ENCODE measurements around the gene TUBD1.
"Not testable (repeated sequence)": the region's sequence is repeated elsewhere in the genome, so short reads cannot be mapped to it uniquely, and the experiment has no call there.

The TUBD1 gene, protein sequence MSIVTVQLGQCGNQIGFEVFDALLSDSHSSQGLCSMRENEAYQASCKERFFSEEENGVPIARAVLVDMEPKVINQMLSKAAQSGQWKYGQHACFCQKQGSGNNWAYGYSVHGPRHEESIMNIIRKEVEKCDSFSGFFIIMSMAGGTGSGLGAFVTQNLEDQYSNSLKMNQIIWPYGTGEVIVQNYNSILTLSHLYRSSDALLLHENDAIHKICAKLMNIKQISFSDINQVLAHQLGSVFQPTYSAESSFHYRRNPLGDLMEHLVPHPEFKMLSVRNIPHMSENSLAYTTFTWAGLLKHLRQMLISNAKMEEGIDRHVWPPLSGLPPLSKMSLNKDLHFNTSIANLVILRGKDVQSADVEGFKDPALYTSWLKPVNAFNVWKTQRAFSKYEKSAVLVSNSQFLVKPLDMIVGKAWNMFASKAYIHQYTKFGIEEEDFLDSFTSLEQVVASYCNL

DNA sequence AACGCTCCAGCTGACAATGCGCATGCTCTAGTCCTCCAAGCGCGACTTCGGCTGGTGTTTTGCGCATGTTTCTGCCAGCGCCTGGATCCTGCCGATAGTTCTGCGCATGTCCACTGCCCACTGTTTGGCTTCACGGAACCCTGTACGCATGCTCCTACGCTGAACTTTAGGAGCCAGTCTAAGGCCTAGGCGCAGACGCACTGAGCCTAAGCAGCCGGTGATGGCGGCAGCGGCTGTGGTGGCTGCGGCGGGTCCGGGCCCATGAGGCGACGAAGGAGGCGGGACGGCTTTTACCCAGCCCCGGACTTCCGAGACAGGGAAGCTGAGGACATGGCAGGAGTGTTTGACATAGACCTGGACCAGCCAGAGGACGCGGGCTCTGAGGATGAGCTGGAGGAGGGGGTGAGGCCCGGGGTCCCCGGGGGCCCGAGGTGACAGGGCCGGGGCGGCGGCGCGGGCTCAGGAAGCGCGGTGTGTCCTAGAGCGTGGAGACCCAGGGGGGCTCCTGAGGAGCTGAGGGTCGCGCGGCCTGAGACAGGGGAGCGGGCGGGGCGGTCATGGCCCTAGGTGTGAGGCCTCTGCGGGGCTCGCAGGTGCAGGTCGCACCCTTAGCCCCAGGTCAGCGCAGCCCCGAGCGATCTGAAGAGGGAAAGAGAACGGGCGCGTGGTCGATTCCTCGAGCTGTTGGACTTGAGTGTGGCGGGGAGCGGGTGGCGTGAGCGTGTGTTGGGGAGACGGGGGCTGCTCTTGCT lies at the start of gene TUBD1, which contains the start of gene RPS6KB1:
Gene TUBD1, minus strand, starts transcription at position 20 of the 752 bp plus-strand sequence. CDS start 1,941 bp downstream, outside the sequence.
Gene RPS6KB1, plus strand, starts transcription at position 198 of the 752 bp plus-strand sequence. Its CDS starts 64 bp downstream, at position 262.
- peak; percentile 97 for DNase-seq

DNA sequence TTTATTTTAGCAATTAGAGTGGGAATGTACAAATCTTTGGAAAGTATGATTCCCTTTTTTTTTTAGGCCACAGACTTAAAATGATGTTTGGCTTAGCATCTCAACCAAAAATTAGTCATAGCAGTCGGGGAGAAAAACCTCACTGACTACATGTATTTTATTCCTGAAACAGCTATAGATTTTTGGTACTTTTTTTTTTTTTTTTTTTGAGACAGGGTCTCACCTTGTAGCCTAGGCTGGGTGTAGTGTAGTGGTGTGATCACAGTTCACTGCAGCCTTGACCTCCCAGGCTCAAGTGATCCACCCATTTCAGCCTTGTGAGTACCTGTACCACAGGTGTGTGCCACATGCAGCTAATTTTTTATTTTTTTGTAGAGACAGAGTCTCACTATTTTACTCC lies 48.4 kb upstream of the TUBD1 start:
- DNase-seq: no peak

DNA sequence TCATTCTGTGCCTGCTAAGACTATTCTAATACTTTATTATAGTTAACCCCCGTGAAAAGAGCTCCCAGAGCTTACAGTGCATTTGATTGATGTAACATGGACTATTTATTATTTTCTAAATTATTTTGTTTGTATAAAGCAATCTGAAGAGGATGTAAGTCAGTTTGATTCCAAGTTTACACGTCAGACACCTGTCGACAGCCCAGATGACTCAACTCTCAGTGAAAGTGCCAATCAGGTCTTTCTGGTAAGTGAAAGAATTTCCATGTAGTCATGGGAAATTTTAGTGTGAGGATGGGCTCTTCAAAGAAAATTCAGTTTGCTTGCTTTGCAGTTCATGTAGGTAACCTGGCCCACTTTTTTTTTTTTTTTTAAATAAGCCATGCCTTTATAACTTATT lies 48.0 kb upstream of the TUBD1 start:
- DNase-seq: peak; percentile 28

DNA sequence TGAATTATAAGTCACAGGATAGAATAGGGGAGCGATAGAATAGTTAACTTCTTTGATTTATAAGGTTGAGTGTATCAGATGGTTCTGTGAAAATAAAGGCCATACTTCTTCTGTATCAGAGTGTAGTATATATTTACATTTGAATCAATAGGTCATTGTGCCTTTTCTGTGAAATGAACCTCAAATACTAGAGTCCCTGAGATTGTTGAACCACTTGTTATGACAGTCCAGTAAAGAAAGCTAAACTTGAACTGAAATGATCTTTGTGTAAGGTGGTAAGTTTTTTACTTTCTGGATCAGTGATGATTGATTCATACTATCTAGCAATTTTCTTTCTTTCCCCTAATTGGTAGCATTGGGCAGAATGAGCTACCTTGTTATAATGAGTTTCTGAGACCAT lies 40.6 kb upstream of the TUBD1 start:
- DNase-seq: not testable (repeated sequence)

DNA sequence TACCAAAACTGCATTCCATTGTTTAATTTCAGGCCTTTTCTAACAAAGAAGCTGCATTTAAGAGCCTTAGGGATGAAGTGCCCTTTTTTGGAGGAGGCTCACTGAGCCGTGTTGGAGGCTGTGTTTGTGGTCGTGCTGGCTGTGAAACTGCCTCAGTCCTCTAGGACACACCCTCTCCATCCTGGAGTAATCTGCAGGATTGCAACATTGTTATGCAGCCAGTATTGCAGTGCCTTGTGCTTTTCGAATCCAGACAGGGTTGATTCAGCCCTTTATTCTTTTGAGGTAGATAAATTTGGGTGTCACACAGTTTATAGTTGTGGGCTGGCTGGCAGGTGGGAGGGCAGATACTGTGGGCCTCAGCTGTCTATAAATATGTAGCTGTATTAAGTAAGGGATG lies 38.0 kb upstream of the TUBD1 start:
- not testable (repeated sequence) for DNase-seq

DNA sequence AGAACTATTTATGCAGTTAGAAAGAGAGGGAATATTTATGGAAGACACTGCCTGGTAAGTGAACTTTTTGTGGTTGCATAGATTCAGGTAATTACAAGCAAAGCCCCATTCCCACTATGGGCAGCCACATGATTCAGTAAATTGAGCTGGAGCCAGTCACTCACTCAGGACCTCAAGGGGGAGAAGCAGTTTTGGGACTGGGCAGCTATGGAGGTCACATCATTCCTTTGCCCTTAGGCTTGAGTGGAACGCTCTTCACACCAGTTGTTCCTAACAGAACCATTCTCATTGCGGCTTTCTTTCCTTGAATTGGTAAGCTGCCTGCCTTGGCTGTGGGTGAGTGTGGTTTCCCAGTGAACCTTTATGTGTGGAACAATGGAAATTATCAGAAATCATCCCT lies 37.4 kb upstream of the TUBD1 start:
- not testable (repeated sequence) for DNase-seq

DNA sequence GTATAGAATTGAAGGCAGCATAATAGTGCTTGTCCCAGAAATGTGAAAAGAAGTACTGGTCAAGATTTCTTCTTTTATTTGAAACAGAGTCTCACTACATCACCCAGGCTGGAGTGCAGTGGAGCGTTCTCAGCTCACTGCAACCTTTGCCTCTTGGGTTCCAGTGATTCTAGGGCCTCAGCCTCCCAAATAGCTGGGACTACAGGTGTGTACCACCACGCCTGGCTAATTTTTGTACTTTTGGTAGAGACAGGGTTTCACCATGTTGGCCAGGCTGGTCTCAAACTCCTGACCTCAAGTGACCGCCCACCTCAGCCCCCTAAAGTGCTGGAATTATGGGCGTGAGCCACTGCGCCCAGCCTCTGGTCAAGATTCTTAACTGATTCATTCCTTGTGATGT lies 27.9 kb upstream of the TUBD1 start:
- DNase-seq: not testable (repeated sequence)

DNA sequence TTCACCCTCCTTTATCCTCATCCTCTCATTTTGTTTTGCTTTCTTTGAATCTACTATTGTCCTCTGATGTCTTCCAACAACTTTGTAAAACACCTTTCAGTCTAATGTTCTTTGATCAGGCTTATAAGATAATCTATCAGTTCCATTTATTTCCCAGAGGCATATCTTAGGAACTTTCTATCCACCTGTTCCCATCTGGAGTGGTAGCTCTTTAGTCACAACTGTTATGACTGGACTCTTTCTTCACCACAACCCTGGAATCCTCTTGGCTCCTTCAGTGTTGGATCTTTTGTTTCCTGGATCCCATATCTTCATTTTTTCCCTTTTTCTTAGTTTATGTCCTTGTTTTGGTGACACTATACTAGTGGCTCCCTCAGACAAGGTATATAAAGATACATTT lies 23.7 kb upstream of the TUBD1 start:
- no peak for DNase-seq

DNA sequence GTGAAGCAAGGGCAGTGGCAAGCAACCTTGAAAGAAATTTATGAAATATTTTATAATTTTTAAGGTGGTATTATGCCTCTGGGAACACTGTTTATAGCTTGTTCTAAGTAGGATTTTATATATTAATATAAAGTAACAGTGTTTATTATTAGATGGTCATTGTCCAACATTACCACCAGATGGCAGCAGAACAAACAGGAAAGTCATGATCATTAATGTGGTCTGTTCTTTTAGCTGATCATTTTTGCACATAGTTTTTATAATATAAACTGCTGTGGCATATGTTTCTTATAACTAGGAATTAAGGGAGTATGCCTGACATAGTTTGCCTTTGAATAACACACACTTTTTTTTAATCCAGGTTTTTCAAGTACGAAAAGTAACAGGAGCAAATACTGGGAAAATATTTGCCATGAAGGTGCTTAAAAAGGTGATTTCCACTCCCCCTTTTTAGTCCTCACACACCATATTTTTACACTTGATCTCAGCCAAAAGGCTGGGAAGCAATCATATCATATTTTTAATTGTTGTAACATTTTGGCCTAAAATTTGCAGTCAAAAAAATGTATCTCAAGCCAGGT lies 21.6 kb upstream of the TUBD1 start:
- DNase-seq: peak; percentile 61

DNA sequence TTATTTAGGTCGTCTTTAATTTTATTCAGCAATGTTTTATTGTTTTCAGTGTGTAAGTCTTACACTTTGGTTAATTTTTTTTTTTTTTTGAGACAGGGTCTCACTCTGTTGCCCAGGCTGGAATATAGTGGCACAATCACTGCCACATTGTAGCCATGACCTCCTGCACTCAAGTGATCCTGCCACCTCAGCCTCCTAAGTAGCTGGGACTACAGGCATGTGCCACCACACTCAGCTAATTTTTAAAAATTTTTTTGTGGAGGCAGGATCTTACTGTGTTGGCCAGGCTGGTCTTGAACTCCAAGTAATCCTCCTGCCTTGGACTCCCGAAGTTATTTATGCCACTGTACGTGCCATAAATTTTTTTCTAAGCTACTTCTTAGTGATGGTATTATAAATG lies 14.7 kb upstream of the TUBD1 start:
- no peak for DNase-seq

DNA sequence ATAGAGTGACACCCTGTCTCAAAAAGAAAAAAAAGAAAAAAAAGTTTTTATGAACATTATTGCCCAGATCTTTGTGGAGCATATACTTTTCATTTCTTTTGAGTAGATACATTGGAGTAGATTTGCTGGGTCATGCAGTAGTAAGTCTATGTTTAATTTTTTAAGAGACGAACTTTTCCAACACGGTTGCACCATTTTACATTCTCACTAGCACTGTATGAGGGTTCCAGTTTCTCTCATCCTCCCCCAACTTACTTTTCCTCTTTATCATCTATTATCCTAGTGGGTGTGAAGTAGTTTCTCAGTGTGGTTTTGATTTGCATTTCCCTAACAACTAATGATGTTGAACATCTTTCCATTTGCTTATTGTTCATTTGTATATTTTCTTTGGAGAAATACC lies 10.7 kb upstream of the TUBD1 start:
- DNase-seq: no peak

DNA sequence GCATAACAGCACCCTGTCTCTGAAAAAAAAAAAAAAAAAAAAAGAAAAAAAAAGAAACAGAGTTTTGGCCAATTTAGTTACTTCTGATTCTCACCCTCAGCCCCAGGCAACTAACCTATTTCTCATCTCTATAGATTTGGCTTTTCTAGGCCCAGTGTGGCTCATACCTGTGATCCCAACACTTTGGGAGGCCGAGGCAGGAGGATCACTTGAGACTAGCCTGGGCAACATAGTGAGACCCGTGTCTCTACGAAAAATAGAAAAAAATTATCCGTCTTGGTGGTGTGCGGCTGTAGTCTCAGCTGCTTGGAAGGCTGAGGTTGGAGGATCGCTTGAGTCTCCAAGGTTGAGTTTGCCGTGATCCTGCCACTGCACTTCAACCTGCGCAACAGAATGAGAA lies 8.9 kb upstream of the TUBD1 start:
- DNase-seq: no peak

DNA sequence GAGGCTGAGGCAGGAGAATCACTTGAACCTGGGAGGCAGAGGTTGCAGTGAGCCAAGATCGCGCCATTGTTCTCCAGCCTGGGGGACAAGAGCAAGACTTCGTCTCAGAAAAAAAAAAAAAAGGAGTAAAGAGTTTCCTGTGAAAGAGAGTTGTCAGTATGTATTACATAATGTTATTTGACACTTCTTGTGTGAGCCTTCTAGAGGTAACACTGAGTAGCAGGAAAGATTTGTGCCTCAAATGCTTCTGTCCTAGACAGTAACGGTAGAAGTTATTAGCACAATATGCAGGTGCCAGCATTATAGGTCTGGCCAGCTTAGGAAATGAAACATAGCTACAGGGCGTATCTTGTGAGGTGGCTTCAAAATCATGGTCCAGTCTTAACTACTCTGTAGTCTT lies 6.4 kb upstream of the TUBD1 start:
- DNase-seq: peak; percentile 61

DNA sequence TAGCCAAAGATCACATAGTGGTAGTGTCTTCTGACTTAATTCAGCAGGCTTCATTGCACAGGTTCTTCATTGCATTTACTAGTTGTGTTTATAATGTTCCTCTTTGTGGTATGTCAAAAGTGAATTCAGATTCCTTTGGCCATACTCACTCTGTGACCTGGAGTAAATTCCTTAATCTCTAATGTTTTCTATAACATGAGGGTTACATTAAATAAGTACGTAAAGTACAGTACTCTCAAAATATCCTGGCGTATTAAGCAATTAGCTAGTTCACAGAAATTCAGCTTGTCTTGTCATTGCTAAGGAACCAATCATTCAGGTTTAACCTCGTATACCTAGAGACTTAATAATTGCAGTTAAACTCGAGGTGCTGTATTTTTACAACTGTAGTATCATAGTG lies 4.3 kb upstream of the TUBD1 start:
- DNase-seq: no peak

DNA sequence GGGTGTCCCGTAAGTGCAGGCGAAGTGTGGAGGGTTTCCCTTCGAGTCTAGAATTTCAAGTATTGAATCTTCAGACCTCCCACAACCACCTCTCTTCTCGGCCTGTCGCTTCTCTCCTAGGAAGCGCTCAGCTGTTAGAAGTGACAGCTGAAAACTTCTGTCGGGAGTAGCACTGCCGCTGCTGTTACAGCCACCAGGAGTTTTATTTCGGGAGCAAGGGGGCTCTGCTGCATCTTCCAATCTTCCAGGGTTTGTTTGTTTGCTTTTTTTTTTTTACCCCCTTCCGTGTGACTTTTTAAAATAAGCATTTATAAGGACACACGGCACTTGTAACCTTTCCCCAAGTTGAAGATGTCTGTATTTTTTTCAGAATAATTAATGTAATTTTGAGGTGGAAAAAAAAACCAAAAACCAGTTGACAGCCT lies 945 bp upstream of the TUBD1 start:
- peak; percentile 64 for DNase-seq

DNA sequence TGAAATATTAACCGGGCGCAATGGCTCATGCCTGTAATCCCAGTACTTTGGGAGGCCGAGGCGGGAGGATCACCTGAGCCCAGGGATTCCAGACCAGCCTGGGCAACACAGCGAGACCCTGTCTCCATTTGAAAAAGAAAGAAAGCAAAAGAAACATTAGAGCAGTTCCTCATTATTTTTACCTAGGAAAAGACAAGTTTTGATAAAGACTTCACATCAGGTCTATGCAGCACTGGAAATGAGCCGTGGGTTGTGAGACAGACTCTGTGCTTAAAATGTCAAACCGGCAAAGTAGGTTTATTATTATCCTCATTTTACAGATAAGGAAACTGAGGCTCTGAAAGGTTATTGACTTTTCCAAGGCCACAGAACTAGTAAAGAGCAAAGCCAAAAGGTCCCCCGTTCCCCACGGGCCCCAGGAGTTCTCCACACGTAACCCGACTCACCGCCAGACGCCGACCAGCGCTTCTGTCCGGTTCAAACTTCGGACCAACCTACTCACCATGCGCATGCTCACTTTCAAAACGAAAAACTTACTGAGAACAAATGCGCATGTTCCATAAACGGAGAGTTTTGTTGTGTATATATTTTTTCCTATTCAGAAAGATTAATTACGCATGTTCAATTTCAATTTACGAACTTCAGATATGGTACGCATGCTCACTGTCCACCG lies 356 bp downstream of the TUBD1 start:
- DNase-seq: no peak

DNA sequence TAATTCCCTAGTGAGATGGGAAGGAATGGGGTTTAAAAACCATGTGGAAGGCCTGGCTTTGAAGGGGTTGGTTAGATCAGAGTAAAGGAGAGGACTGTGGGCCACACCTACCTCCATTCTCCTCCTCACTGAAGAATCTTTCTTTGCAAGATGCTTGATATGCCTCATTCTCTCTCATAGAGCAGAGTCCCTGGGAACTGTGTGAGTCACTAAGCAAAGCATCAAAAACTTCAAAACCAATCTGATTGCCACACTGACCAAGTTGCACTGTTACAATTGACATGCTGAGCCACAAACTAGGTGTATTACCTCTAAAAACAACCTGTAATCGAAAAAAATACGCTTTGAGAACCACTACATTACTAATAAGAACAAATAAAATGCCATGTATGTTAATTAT lies 2.0 kb downstream of the TUBD1 start:
- no peak for DNase-seq

DNA sequence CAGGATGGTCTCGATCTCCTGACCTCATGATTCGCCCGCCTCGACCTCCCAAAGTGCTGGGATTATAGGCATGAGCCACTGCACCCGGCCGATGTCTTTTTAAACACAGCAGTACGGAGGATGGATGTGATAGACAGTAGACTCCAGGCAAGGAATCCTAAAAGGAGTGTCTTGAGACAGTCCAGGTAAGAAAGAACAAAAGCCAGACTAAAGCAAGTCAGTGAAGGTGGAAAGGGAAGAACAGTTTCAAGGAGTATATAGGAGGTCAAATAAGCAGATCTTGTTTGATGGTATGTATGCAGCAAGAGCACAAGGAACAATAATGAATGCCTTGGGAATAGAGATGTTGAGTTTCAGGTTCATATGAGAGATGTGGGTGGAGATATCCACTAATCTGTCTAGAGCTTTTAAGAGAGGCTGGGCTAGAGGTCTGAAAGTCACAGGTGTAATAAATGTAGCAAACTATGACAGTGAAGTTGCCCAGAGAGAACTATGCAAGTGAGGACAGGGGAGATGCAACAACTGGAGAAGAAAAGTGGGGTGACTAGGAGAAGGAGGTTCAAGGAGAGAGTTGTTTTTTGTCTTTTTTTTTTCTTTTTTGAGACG lies 4.5 kb downstream of the TUBD1 start:
- no peak for DNase-seq

DNA sequence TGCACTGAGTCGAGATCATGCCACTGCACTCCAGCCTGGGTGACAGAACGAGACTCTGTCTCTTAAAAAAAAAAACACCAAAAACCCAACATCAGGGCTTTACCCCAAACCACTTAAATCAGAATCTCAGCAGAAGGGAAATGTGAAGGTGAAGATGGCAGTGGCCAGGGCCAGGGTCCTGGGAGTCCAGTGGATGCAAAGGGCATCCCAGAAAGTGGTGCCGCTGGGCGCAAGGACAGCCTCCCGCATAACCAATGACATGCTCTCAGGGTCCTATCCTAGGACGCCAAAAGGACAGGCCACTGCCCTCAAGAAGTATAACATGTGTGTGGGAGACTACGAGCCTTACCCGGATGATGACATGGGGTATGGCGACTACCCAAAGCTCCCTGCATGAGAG lies 7.9 kb downstream of the TUBD1 start:
- no peak for DNase-seq

DNA sequence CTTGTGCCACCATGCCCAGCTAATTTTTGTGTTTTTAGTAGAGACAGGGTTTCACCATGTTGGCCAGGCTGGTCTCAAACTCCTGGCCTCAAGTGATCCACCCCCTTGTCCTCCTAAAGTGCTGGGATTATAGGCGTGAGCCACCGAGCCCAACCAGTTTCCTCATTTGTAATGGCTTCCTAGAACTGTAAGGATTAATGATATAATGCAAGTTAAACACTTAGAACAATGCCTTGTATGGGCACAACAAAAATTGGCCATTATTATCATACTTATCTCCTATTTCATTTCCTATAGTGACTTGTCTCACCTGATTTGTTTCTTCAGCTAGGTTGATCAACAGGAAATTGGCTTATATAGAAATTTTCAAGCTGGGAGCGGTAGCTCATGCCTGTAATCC lies 14.1 kb downstream of the TUBD1 start:
- DNase-seq: no peak

DNA sequence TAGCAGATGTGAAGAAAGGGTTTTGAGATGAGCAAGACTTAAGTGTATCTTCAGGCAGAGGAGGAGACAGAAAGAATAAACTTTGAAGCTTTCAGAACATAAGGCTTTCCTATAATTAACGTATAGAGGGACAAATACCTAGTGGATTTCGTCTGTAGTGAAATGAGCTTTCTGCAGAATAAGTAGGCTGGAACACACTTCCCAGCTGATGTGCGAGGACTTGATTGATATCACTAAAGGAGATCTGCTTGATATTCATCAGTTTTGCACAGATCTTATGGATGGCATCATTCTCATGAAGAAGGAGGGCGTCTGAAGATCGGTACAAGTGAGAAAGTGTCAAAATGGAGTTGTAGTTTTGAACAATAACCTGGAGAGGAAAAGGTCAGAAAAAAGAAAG lies 14.8 kb downstream of the TUBD1 start:
- no peak for DNase-seq

DNA sequence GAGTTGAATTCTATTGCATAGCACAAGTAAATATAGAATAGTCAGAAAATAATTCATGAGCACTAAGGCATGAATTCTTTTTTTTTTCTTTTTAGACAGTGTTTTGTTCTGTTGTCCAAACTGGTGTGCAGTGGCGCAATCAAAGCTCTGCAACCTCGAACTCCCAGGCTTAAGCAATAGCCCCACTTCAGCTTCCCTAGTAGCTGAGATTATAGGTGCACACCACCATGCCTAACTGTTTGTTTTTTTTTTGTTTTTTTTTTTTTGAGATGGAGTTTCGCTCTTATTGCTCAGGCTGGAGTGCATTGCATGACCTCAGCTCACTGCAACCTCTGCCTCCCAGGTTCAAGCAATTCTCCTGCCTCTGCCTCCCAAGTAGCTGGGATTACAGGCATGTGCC lies 16.6 kb downstream of the TUBD1 start:
- DNase-seq: no peak

DNA sequence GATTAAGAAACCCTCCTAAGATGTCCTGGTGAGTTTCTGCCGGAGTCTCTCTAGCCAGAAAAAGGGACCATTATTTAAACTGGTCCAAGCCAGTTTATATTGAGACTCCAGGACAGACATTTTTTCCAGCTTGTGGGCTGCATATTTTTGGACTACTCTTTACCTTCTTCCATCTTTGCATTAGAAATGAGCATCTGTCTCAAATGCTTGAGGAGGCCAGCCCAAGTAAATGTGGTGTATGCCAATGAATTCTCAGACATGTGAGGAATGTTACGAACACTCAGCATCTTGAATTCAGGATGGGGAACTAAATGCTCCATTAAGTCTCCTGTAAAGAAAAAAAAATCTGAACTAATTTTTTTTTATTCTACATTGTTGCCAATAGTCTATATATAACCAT lies 18.4 kb downstream of the TUBD1 start:
- no peak for DNase-seq

Data from DMS53 (cell line).